GM23338 (cell line): Measurements from ENCODE around the gene TTC8.

Experiments used
- CREB1 ChIP-seq: fragments of 250-450 bp; sonication (Bioruptor Pico); IDR thresholded peaks from 2 replicates; pipeline ENCODE4 v1.5.0; 2020; ENCODE audit warnings: low read depth, mild to moderate bottlenecking, moderate library complexity
- CTCF ChIP-seq, 2 experiments: fragments of 200-600 bp in 1 of 2; sonication (generic) in 1 of 2; conservative IDR thresholded peaks; 2 replicates each; pipeline versions ENCODE4 v1.5.1 to v1.6.1; 2016 to 2017; ENCODE audit warnings: antibody characterized with exemption in 2 of 2, low read depth in 2 of 2, mild to moderate bottlenecking in 2 of 2, moderate library complexity in 1 of 2
- EZH2 ChIP-seq: fragments of 200-600 bp; sonication (generic); IDR thresholded peaks from one replicate; pipeline ENCODE4 v1.8.0; 2017; ENCODE audit warnings: antibody characterized with exemption, mild to moderate bottlenecking, low read depth; ENCODE audit not compliant: unreplicated experiment
- REST ChIP-seq: IDR thresholded peaks from one replicate; pipeline ENCODE4 v1.6.1; 2018; ENCODE audit warnings: antibody characterized with exemption; ENCODE audit not compliant: unreplicated experiment

GRCh38 chr14:88871429-88871828, 47.0 kb downstream of the TTC8 start:
- TF ChIP-seq EZH2 (no peak), CTCF (conservative IDR thresholded peaks at IDR 0.05; ENCODE audit: low read depth in 2 of 2) (no peak), CREB1 (CRISPR knock-in tag) (no peak), REST (no peak)
